SJSA1 (cell line): Measurements from ENCODE around the gene FAM193A. TPM values are rescaled to one million over a fixed set of nuclear protein-coding genes. Genes with fewer than 3 reads are reported as not detected.
"Not testable (repeated sequence)": the region's sequence is repeated elsewhere in the genome, so short reads cannot be mapped to it uniquely, and the experiment has no call there.

Source experiments
- DNase-seq, 2 experiments: peaks; one replicate each; pipeline ENCODE4 v3.0.0-alpha.2; 2015 to 2020; ENCODE audit warnings: low spot score in 2 of 2, low read depth in 1 of 2
- H3K27ac ChIP-seq: fragments of 250-450 bp; sonication (Bioruptor Pico); 2 replicates; pipeline ENCODE4 v1.5.1; 2020; ENCODE audit warnings: mild to moderate bottlenecking, moderate library complexity
- H3K27me3 ChIP-seq: fragments of 250-450 bp; sonication (Bioruptor Pico); replicated peaks from 2 replicates; pipeline ENCODE4 v1.5.1; 2020; ENCODE audit warnings: mild to moderate bottlenecking, moderate library complexity
- H3K36me3 ChIP-seq: fragments of 250-450 bp; sonication (Bioruptor Pico); 2 replicates; pipeline ENCODE4 v1.5.1; 2020; ENCODE audit warnings: mild to moderate bottlenecking
- H3K4me1 ChIP-seq: fragments of 250-450 bp; sonication (Bioruptor Pico); replicated peaks from 2 replicates; pipeline ENCODE4 v1.6.1; 2021; ENCODE audit warnings: mild to moderate bottlenecking
- H3K4me3 ChIP-seq: fragments of 250-450 bp; sonication (Bioruptor Pico); 2 replicates; pipeline ENCODE4 v1.5.1; 2020; ENCODE audit warnings: mild to moderate bottlenecking
- H3K9me3 ChIP-seq: fragments of 250-450 bp; sonication (Bioruptor Pico); replicated peaks from 2 replicates; pipeline ENCODE4 v1.5.1; 2020; ENCODE audit warnings: mild to moderate bottlenecking
- total RNA-seq: library from RNA; depleted of rRNA; stranded (reverse); fragments of >200 nt; shearing (Covaris generic); gene quantifications from 2 replicates; pipeline ENCODE4 v1.2.3, GENCODE V29; 2014; rRNA removed

Gene FAM193A
- total RNA-seq, 1 experiment from 2014 or later, result 7.6 TPM

DNA sequence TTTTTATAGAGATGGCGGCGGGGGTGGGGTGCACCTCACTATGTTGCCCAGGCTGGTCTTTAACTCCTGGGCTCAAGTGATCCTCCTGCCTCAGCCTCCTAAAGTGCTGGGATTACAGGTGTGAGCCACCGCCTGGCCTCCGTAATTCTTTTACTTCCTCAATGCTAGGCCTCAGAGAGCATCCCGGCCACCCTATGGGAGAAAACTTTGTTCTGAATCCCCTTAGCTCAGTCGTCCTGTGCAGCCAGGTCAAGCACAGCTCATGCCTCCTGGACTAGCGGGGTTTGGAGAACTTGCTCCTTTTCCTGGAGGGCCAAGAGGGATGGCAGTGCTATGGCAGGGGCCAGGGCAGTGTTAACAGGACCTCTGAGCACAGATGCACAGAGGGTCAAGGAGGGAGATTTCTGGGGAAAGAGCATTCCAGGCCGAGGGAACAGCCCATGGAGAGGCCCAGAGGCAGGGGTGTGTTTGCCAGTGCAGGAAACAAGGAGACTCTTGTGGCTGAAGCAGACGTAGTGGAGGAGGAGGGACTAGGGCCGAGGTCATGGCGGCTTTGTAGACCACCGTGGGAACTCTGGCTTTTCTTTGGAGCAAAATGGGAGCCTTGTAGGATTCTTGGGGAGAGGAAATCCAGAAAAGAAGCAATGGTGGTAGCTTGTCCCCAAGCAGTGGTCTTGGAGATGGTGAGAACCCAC lies 229.5 kb downstream of the FAM193A start:
- no peaks in the 10 kb centered on the region for H3K27me3 ChIP-seq
- H3K4me1 ChIP-seq, result no peaks in the 10 kb centered on the region
- H3K36me3 ChIP-seq, result no peaks in the 10 kb centered on the region
- H3K9me3 ChIP-seq, result no peaks in the 10 kb centered on the region
- DNase-seq, result no peak
- no peak overlapping the region for H3K27ac ChIP-seq
- H3K4me3 ChIP-seq, result no peak overlapping the region

DNA sequence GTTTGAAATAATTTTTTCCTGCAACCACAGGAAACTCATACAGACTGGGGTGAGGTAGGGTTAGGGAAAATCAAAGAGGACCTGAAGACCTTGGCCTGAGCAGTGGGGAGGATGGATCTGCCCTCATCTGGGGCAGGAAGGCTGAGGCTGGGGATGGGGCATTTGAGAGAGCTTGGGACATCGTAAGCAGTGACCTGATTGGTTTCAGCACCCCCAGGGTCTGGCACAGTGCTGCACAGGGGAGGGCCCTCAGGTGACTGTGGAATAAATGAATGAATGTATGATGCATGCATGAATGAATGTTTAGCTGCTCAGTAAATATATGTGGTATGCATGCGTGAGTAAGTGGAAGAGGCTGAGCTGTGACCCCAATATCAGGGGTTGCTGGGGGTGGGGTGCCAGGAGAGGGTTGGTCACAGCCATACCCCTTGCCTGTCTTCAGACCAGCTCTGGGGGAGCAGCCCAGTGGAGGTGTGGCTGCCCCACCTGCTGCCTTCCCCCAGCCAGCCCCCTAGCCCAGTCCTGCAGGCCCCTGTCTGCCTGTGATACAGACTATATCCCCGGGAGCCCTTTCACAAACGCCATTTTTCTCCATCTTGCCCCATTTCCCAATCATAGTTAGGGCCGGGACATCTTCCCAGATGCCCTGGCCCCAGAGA lies 230.7 kb downstream of the FAM193A start:
- Histone ChIP-seq H3K9me3 (no peaks in the 10 kb centered on the region), H3K27ac (no peak overlapping the region), H3K4me1 (no peaks in the 10 kb centered on the region), H3K36me3 (no peaks in the 10 kb centered on the region), H3K27me3 (no peaks in the 10 kb centered on the region), H3K4me3 (no peak overlapping the region)
- no peak for DNase-seq

DNA sequence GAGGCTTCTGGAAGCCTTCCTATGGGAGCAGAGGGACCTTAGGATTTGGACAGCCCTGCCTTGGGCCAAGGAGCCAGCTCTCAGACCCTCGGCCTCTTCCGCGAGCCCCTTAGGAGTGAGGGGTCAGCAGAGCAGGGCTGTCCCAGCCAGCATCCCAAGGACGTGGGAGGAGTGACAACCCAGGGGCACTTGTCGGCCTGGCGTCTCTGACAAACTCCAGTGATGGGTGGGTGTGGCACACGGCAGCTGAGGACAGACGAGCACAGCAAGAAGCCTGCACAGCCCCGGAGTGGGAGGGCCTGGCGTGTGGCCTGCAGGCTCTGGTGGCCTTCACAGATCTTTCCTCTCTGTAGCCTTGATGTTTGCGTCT lies 231.2 kb downstream of the FAM193A start:
- Histone ChIP-seq H3K4me1 (no peaks in the 10 kb centered on the region), H3K27me3 (no peaks in the 10 kb centered on the region), H3K27ac (no peak overlapping the region), H3K36me3 (no peaks in the 10 kb centered on the region), H3K9me3 (no peaks in the 10 kb centered on the region), H3K4me3 (no peak overlapping the region)
- DNase-seq, result no peak

DNA sequence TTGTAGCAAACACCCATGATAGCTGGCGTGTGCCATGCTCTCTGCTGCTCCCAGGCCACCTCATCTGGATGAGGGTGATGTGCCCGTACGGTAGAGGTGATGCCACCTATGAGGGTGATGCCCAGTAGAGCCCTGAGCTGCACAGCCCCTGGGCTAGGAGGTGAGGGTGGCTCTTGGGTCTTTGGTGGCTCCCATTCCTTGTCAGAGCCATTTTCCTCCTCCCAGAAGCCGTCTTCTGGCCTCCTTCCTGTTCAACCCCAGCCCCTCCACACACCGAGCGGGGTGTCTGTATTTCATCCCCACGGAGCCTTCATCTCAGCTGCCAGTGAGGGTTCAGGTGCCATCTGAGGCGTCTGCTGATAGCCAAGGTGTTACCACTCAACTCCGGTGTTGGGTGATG lies 231.7 kb downstream of the FAM193A start:
- DNase-seq, result no peak
- Histone ChIP-seq H3K4me1 (no peaks in the 10 kb centered on the region), H3K27ac (no peak overlapping the region), H3K4me3 (no peak overlapping the region), H3K27me3 (no peaks in the 10 kb centered on the region), H3K9me3 (no peaks in the 10 kb centered on the region), H3K36me3 (no peaks in the 10 kb centered on the region)

DNA sequence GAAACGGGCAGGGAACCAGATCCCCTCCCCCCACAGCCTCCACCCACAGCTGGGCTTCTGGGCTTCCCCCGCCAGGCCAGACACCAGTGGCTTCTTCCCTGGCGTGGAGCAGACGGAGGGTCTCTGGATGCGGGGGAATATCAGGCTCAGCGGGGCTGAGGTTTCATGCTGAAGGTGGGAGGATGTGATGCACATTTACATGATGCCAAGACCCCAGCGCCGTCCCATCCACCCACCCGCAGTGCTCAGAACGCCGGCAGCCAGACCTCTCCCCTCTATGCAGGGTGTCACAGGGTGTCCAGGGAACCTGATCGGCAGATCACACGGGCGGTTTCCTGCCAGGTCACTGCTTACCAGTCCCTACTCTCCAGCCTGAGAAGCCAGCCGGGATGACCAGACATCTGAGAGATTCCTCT lies 232.5 kb downstream of the FAM193A start:
- Histone ChIP-seq H3K4me1 (no peaks in the 10 kb centered on the region), H3K27ac (no peak overlapping the region), H3K36me3 (no peaks in the 10 kb centered on the region), H3K27me3 (no peaks in the 10 kb centered on the region), H3K9me3 (no peaks in the 10 kb centered on the region), H3K4me3 (no peak overlapping the region)
- DNase-seq, result no peak

DNA sequence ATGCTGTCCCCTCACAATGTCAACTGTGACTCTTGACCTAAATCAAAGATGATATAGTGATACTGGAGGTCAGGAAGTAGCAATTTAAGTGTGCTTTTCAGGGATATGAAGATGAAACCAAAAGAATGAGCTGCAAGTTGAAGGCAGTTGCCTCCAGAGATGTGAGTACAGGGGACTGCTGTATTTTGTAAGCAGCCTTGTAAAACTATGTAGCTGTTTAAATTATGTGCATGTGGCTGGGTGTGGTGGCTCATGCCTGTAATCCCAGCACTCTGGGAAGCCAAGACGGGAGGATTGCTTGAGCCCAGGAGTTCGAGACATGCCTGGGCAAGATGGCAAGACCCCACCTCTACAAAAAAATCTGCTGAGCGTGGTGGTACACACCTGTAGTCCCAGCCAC lies 234.8 kb downstream of the FAM193A start:
- H3K27me3 ChIP-seq, result no peaks in the 10 kb centered on the region
- H3K4me1 ChIP-seq, result no peaks in the 10 kb centered on the region
- no peak overlapping the region for H3K27ac ChIP-seq
- no peaks in the 10 kb centered on the region for H3K36me3 ChIP-seq
- DNase-seq, result no peak
- H3K9me3 ChIP-seq, result no peaks in the 10 kb centered on the region
- no peak overlapping the region for H3K4me3 ChIP-seq

DNA sequence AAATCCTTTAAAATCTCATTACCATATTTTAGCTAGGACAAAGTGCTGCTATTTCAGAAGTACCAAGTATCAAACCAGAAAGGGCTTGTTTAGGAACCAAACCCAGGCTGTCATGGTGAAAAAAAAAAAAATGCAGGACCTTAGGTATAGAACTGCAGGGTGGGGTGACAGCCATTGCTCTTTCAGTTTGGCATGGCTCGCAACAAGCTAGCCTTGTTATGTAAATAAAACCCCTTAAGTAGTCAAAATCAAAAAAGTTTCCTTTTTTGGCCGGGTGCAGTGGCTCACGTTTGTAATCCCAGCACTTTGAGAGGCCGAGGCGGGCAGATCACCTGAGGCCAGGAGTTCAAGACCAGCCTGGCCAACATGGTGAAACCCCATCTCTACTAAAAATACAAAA lies 244.2 kb downstream of the FAM193A start:
- not testable (repeated sequence) for H3K36me3 ChIP-seq, H3K27me3 ChIP-seq, DNase-seq, H3K9me3 ChIP-seq, H3K27ac ChIP-seq, H3K4me1 ChIP-seq, H3K4me3 ChIP-seq

DNA sequence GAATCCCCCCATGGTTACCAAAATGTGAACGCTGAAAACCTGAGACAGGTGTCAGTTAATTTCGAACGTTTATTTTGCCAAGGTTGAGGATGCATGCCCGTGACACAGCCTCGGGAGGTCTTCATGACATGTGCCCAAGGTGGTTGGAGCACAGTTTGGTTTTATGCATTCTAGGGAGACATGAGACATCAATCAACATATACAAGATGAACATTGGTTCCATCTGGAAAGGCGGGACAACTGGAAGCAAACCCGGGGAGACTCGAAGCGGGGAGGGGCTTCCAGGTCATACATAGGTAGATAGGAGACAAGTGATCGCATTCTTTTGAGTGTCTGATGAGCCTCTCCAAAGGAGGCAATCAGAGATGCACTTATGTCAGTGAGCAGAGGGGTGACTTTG lies 245.5 kb downstream of the FAM193A start:
- no peaks in the 10 kb centered on the region for H3K4me1 ChIP-seq
- H3K9me3 ChIP-seq, result no peaks in the 10 kb centered on the region
- no peaks in the 10 kb centered on the region for H3K27me3 ChIP-seq
- no peak overlapping the region for H3K4me3 ChIP-seq
- no peaks in the 10 kb centered on the region for H3K36me3 ChIP-seq
- no peak for DNase-seq
- H3K27ac ChIP-seq, result no peak overlapping the region

Other genes starting within 250 kb of the FAM193A start
- 0.11 TPM in 1 of 2 replicates, not detected in the other for gene ZFYVE28, start 118.0 kb upstream of the FAM193A start, total RNA-seq
- not detected in 2 replicates for gene CFAP99, start 117.7 kb upstream of the FAM193A start, total RNA-seq
- gene RNF4, start 67.5 kb upstream of the FAM193A start, total RNA-seq, result 34.1 and 59.8 TPM in 2 replicates
- 37.2 and 49.7 TPM in 2 replicates for gene TNIP2, start 219.7 kb downstream of the FAM193A start, total RNA-seq